SH-SY5Y (cell line): Measurements from ENCODE around the gene NLRX1.

Experiments used
- GATA2 ChIP-seq: IDR thresholded peaks from 2 replicates; pipeline ENCODE4 v1.6.1; 2011; ENCODE audit warnings: mild to moderate bottlenecking, low read depth, low read length
- GATA3 ChIP-seq: IDR thresholded peaks from 2 replicates; pipeline ENCODE4 v1.6.1; 2011; ENCODE audit warnings: low read depth, mild to moderate bottlenecking, low read length, moderate library complexity

- TF ChIP-seq GATA3 = no peak
- no peak for TF ChIP-seq GATA2
Observed at GRCh38 chr11:119173453-119173852, 4.9 kb downstream of the NLRX1 start.
